GM12878 (cell line): Measurements from ENCODE around the gene LGALSL. TPM values are rescaled to one million over a fixed set of nuclear protein-coding genes. Genes with fewer than 3 reads are reported as not detected.

Experiments used
- ATAC-seq: fragments of 200-7000 bp; cut with Tn5 transposase; 3 replicates; pipeline ENCODE4 v1.9.1; 2020; ENCODE audit warnings: mild to moderate bottlenecking, moderate library complexity
- BruUV-seq: library from RNA; stranded (reverse); fragments of 400-500 nt; replicated peaks from 2 replicates; lab custom pipeline; 2021; lab: Mats Ljungman, UMichigan
- CTCF ChIA-PET: fragments of 300-600 bp; sonication (Branson Sonifier 250); formaldehyde crosslinking; extraction: SDS; loops from one replicate; lab custom pipeline; 2021; ENCODE audit warnings: inconsistent platforms; lab: Yijun Ruan, JAX
- POLR2A ChIA-PET: fragments of 350-600 bp; formaldehyde crosslinking; extraction: SDS; loops from one replicate; lab custom pipeline; 2021; ENCODE audit warnings: inconsistent platforms; lab: Charles Lee
- RAD21 ChIA-PET: fragments of 300-600 bp; sonication (Branson Sonifier 250); formaldehyde crosslinking; loops from one replicate; lab custom pipeline; 2023; ENCODE audit warnings: antibody characterized with exemption; ENCODE audit not compliant: unreplicated experiment; lab: Charles Lee
- SMC1A ChIA-PET: fragments of 300-600 bp; sonication (Branson Sonifier 250); formaldehyde crosslinking; loops from one replicate; lab custom pipeline; 2023; ENCODE audit not compliant: unreplicated experiment, uncharacterized antibody; lab: Charles Lee
- DNase-seq: peaks from one replicate; pipeline ENCODE4 v3.0.0-alpha.2; 2011; ENCODE audit warnings: low read depth, low spot score
- FAIRE-seq: peaks from 3 replicates; lab custom pipeline; 2011; peaks lifted over from hg19 to GRCh38; lab: Jason Lieb, UNC
- H2AFZ ChIP-seq: 2 replicates; pipeline ENCODE4 v1.6.0; 2011; ENCODE audit warnings: low read depth, low read length, control low read depth; ENCODE audit not compliant: control insufficient read depth
- H3K27ac ChIP-seq: 2 replicates; pipeline ENCODE4 v1.5.1; 2011; ENCODE audit warnings: control low read depth; ENCODE audit not compliant: control insufficient read depth, insufficient read depth
- H3K27me3 ChIP-seq, 2 experiments: replicated peaks in 1 of 2; 2 replicates each; pipeline versions ENCODE4 v1.6.0 to v1.6.1; 2011; ENCODE audit warnings: low read length in 1 of 2; ENCODE audit not compliant: control insufficient read depth in 2 of 2, insufficient read depth in 2 of 2
- H3K36me3 ChIP-seq, 2 experiments: 2 replicates each; pipeline ENCODE4 v1.5.1; 2011; ENCODE audit warnings: low read length in 1 of 2; ENCODE audit not compliant: control insufficient read depth in 2 of 2, insufficient read depth in 2 of 2
- H3K4me1 ChIP-seq: 2 replicates; pipeline ENCODE4 v1.6.1; 2011; ENCODE audit warnings: mild to moderate bottlenecking, low read length, moderate library complexity, mixed read lengths; ENCODE audit not compliant: control insufficient read depth, insufficient read depth
- H3K4me2 ChIP-seq: 2 replicates; pipeline ENCODE4 v1.6.0; 2011; ENCODE audit warnings: control low read depth; ENCODE audit not compliant: control insufficient read depth, insufficient read depth
- H3K4me3 ChIP-seq: fragments of 200-600 bp; sonication (generic); 2 replicates; pipeline ENCODE4 v1.5.1; 2016
- H3K79me2 ChIP-seq: 2 replicates; pipeline ENCODE4 v1.6.0; 2011; ENCODE audit warnings: low read length; ENCODE audit not compliant: control insufficient read depth, insufficient read depth
- H3K9ac ChIP-seq: 2 replicates; pipeline ENCODE4 v1.8.0; 2011; ENCODE audit warnings: low read length, control low read depth, mixed read lengths; ENCODE audit not compliant: control insufficient read depth, insufficient read depth
- H3K9me3 ChIP-seq: replicated peaks from 3 replicates; pipeline ENCODE4 v1.5.1; 2011; ENCODE audit warnings: mild to moderate bottlenecking, low read length; ENCODE audit not compliant: control insufficient read depth, insufficient read depth
- H4K20me1 ChIP-seq: 2 replicates; pipeline ENCODE4 v1.6.0; 2011; ENCODE audit not compliant: control insufficient read depth, insufficient read depth
- BMI1 ChIP-seq: fragments of 450-650 bp; IDR thresholded peaks from 2 replicates; pipeline ENCODE4 v1.6.1; 2016; ENCODE audit warnings: mild to moderate bottlenecking, moderate library complexity, borderline replicate concordance
- CBX3 ChIP-seq: fragments of 200-600 bp; sonication (generic); IDR thresholded peaks from 2 replicates; pipeline ENCODE4 v1.6.1; 2016; ENCODE audit warnings: low read depth, borderline replicate concordance
- CHD2 ChIP-seq: IDR thresholded peaks from 2 replicates; pipeline ENCODE4 v1.6.1; 2011; ENCODE audit warnings: low read depth, low read length, improper control_type of control experiment, borderline replicate concordance
- GABPA ChIP-seq: IDR thresholded peaks from 2 replicates; pipeline ENCODE4 v1.6.1; 2014; ENCODE audit warnings: antibody characterized with exemption, low read depth, mild to moderate bottlenecking, inconsistent platforms
- HDAC2 ChIP-seq: fragments of 200-600 bp; sonication (generic); IDR thresholded peaks from 2 replicates; pipeline ENCODE4 v1.6.1; 2017
- HDAC6 ChIP-seq: fragments of 200-600 bp; sonication (generic); IDR thresholded peaks from one replicate; pipeline ENCODE4 v1.8.0; 2017; ENCODE audit warnings: antibody characterized with exemption; ENCODE audit not compliant: unreplicated experiment
- HDGF ChIP-seq: fragments of 450-650 bp; IDR thresholded peaks from 2 replicates; pipeline ENCODE4 v1.6.1; 2016; ENCODE audit warnings: antibody characterized with exemption
- NR2C2 ChIP-seq: IDR thresholded peaks from 2 replicates; pipeline ENCODE4 v1.6.1; 2011; ENCODE audit warnings: borderline replicate concordance, low read depth; ENCODE audit not compliant: control insufficient read depth, insufficient read length
- SMARCA5 ChIP-seq: fragments of 450-650 bp; IDR thresholded peaks from 2 replicates; pipeline ENCODE4 v1.6.1; 2017; ENCODE audit warnings: mild to moderate bottlenecking
- STAT1 ChIP-seq: fragments of 450-650 bp; conservative IDR thresholded peaks from 2 replicates; pipeline ENCODE4 v1.6.1; 2014; ENCODE audit warnings: antibody characterized with exemption, mild to moderate bottlenecking
- YBX1 ChIP-seq: fragments of 450-650 bp; IDR thresholded peaks from 2 replicates; pipeline ENCODE4 v1.6.1; 2016; ENCODE audit warnings: antibody characterized with exemption
- ZNF24 ChIP-seq: fragments of 450-650 bp; IDR thresholded peaks from 2 replicates; pipeline ENCODE4 v1.6.1; 2017; ENCODE audit warnings: antibody characterized with exemption, mild to moderate bottlenecking
- ZNF274 ChIP-seq: IDR thresholded peaks from one replicate; pipeline ENCODE4 v1.8.0; 2011; ENCODE audit not compliant: insufficient read length, insufficient read depth
- ZNF384 ChIP-seq: IDR thresholded peaks from 2 replicates; pipeline ENCODE4 v1.6.1; 2012; ENCODE audit warnings: low read depth, mild to moderate bottlenecking, low read length, improper control_type of control experiment, borderline replicate concordance
- WGBS: methylation state at CpG from one replicate; pipeline ENCODE4 v1.1.6; 2016; ENCODE audit warnings: low lambda C conversion rate; ENCODE audit not compliant: insufficient replicate concordance, insufficient coverage; ENCODE audit errors: missing lambda C conversion rate; 5-methylcytosine and 5-hydroxymethylcytosine counted together
- in situ Hi-C: fragments of 300-500 bp; cut with MboI; formaldehyde crosslinking; loops from 9 replicates; pipeline ENCODE4 v1.14.3; 2018; ENCODE audit warnings: mixed read lengths
- intact Hi-C: fragments of 100-400 bp; cut with micrococcal nuclease; formaldehyde crosslinking; loops from one replicate; pipeline ENCODE4 v1.14.2; 2022; ENCODE audit not compliant: unreplicated experiment
- polyA plus RNA-seq, 11 experiments: library from polyadenylated mRNA; depleted of rRNA in 4 of 11; unstranded in 6 of 11; stranded (reverse) in 5 of 11; fragments of >200 nt; fragmentation: Nextera tagmentation in 4 of 11; fragmentation: Illumina TruSeq in 1 of 11; extraction: Ambion mirVana in 4 of 11; extraction: Trizol in 1 of 11; gene quantifications; 1 replicate in 1 of 11; 2 replicates in 10 of 11; pipeline versions ENCODE4 v1.2.1 to v1.2.3, GENCODE V29; 2011 to 2016; ENCODE audit warnings: inconsistent platforms in 2 of 11, missing spikeins in 2 of 11, low read depth in 1 of 11
- total RNA-seq, 4 experiments: library from RNA; depleted of rRNA in 3 of 4; stranded (reverse); fragments of >200 nt in 3 of 4; fragmentation: Illumina TruSeq in 1 of 4; extraction: Trizol in 1 of 4; gene quantifications; 2 replicates each; pipeline versions ENCODE4 v1.2.1 to v1.2.3, GENCODE V29; 2013 to 2021
- TF ChIP-seq, protein P1 (sequence below): fragments of 450-650 bp; IDR thresholded peaks from 2 replicates; pipeline ENCODE4 v1.6.1; 2014; ENCODE audit warnings: mild to moderate bottlenecking
- TF ChIP-seq, protein P2 (sequence below): fragments of 450-650 bp; IDR thresholded peaks from 2 replicates; pipeline ENCODE4 v1.6.1; 2017; ENCODE audit warnings: low read depth, mild to moderate bottlenecking, moderate library complexity

Gene LGALSL
- total and polyA plus RNA-seq, 10 of the 15 experiments (the other 5 are each of a cell fraction or from before 2014, with no cell fraction given): 3.3 to 9.1 (median 4.9) TPM

DNA sequence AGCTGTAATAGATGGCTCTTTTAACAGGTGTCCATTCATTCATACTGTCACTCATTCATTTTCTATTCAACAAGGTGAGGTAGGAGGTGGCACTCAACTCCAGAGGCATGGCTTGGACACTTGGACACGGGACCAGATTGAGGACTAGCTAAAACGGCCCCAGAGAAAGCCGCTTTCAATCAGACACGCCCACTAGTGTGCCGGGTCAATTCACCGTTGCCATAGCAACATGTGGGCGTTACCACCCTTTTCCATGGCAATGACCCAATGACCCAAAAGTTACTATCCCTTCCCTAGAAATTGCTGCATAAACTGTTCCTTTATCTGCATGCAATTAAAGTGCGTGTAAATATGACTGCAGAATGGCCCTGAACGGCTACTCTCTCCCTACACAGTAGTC is 49.2 kb upstream of the LGALSL start:
- POLR2A ChIA-PET: no interaction called here
- H3K27me3 ChIP-seq: no peaks in the 10 kb centered on the region
- CTCF ChIA-PET: interaction anchor here (1.0 kb wide), 1 partner anchor 16 kb away, joined by 3 read pairs; no protein-coding TSS in a partner anchor
- no peak overlapping the region for H2AFZ ChIP-seq
- no peak overlapping the region for H3K27ac ChIP-seq
- FAIRE-seq: no peak
- RAD21 ChIA-PET: no interaction called here
- H4K20me1 ChIP-seq: no peaks in the 10 kb centered on the region
- 69% methylated on average over 9 of the region's 9 CpGs for WGBS
- TF ChIP-seq STAT1 (no peak), BMI1 (0 out of 2 replicates have a peak, but pooled peaks have one; percentile 25)
- TF ChIP-seq, all 136 proteins: peak for 1
- Histone ChIP-seq H3K36me3 (no peaks in the 10 kb centered on the region), H3K4me3 (no peak overlapping the region), H3K4me1 (0 out of 2 replicates have a peak, but pooled peaks cover 3% of the 10 kb centered on the region), H3K79me2 (no peaks in the 10 kb centered on the region), H3K9me3 (peaks cover 5% of the 10 kb centered on the region; the same call in 2 of the 3 replicates), H3K4me2 (no peak overlapping the region), H3K9ac (no peak overlapping the region)
- intact Hi-C loops (no loop called here), in situ Hi-C loops (no loop called here)
- BruUV-seq: no TSS peak
- ATAC-seq: no peak
- SMC1A ChIA-PET: no interaction called here
- DNase-seq: no peak

DNA sequence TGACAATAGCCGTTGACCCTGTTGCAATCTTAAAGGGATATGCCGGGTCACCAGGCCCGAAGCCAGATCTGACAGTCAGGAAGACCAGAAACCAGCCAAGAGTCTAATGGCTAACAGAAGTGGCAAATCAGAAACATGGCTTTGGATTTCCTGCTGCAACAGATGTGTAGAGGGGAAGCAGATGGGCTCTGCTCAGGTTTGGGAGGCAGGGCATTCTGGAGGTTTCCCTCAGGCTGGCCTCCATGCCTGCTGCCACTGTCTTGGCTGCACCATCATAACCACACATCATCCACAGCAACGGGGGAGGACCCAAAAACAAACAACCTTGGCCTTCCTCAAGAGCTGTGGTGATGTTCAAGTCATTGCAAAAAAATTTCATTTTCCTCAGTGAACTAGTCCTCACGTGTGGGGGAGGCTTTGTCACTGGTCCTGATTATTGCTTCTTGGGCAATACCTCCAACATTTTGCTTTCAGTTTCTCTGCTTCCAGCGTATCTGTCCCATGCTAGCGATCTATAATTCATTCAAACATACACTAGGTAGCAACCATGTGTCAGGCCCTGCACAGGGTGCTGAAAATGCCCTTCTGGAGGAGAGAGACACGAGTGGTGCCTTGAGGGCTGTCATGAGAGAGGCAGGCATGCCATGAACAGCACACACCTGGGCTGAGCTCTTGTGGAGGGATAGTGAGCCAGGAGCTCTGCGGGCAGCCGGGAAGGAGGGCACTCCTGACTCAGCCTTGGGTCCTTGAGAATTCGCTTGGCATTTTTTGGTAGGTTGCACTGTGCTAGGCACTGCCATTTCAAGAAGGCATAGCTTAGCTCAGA is 48.2 kb upstream of the LGALSL start:
- ChIA-PET CTCF (interaction anchor here (0.7 kb wide), 1 partner anchor 75 kb away, joined by 3 read pairs; no protein-coding TSS in a partner anchor), POLR2A (no interaction called here)
- Histone ChIP-seq H3K27me3 (no peaks in the 10 kb centered on the region), H3K36me3 (no peaks in the 10 kb centered on the region), H3K9ac (no peak overlapping the region), H3K4me2 (no peak overlapping the region), H3K4me1 (0 out of 2 replicates have a peak, but pooled peaks cover 3% of the 10 kb centered on the region), H3K9me3 (peaks cover 5% of the 10 kb centered on the region; the same call in 2 of the 3 replicates)
- 61% methylated on average over 11 of the region's 11 CpGs for WGBS
- DNase-seq (no peak), FAIRE-seq (no peak)
- TF ChIP-seq HDGF (no peak), NR2C2 (no peak), HDAC2 (no peak), SMARCA5 (no peak), CBX3 (no peak), YBX1 (no peak), ZNF24 (no peak), ZNF384 (no peak), HDAC6 (no peak), CHD2 (no peak), GABPA (no peak), ZNF274 (no peak)
- TF ChIP-seq, protein P1, sequence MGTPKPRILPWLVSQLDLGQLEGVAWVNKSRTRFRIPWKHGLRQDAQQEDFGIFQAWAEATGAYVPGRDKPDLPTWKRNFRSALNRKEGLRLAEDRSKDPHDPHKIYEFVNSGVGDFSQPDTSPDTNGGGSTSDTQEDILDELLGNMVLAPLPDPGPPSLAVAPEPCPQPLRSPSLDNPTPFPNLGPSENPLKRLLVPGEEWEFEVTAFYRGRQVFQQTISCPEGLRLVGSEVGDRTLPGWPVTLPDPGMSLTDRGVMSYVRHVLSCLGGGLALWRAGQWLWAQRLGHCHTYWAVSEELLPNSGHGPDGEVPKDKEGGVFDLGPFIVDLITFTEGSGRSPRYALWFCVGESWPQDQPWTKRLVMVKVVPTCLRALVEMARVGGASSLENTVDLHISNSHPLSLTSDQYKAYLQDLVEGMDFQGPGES: no peak
- TF ChIP-seq, protein P2, sequence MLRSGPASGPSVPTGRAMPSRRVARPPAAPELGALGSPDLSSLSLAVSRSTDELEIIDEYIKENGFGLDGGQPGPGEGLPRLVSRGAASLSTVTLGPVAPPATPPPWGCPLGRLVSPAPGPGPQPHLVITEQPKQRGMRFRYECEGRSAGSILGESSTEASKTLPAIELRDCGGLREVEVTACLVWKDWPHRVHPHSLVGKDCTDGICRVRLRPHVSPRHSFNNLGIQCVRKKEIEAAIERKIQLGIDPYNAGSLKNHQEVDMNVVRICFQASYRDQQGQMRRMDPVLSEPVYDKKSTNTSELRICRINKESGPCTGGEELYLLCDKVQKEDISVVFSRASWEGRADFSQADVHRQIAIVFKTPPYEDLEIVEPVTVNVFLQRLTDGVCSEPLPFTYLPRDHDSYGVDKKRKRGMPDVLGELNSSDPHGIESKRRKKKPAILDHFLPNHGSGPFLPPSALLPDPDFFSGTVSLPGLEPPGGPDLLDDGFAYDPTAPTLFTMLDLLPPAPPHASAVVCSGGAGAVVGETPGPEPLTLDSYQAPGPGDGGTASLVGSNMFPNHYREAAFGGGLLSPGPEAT: no peak
- TF ChIP-seq, all 136 proteins: peak for 0
- Histone ChIP-seq H3K4me3 (no peak overlapping the region), H4K20me1 (no peaks in the 10 kb centered on the region), H3K27ac (no peak overlapping the region), H3K79me2 (no peaks in the 10 kb centered on the region), H2AFZ (no peak overlapping the region)
- intact Hi-C loops: no loop called here
- RAD21 ChIA-PET: interaction anchor here (0.5 kb wide), 1 partner anchor 340 kb away, joined by 4 read pairs; no protein-coding TSS in a partner anchor
- BruUV-seq: no TSS peak
- no peak for ATAC-seq
- SMC1A ChIA-PET: no interaction called here
- in situ Hi-C loops: no loop called here
